Naive thymus-derived CD8-positive, alpha-beta T cell (primary cell): ENCODE data around the gene LBH. TPM values are rescaled to one million over a fixed set of nuclear protein-coding genes. Genes with fewer than 3 reads are reported as not detected.

Experiments used
- ATAC-seq, 2 donors: fragments of 150-1000 bp; cut with Tn5 transposase in 1 of 2; sonication (Bioruptor Pico), chemical (Tn5 transposase) in 1 of 2; 1 replicate in 1 of 2; 2 replicates in 1 of 2; pipeline ENCODE4 v1.10.0; 2021; ENCODE audit warnings: mild to moderate bottlenecking in 2 of 2, moderate library complexity in 2 of 2
- POLR2A ChIA-PET: fragments of 350-600 bp; sonication (Branson Sonifier 250); formaldehyde crosslinking; loops from one replicate; lab custom pipeline; 2021; ENCODE audit warnings: antibody characterized with exemption; lab: Charles Lee
- DNase-seq, 10 donors: peaks; one replicate each; pipeline versions ENCODE4 v3.0.0 to v3.0.0-alpha.2; 2020 to 2022
- H3K27ac Mint-ChIP-seq, 10 donors: one replicate each; pipeline ENCODE4 v1.8.0; 2020 to 2022; ENCODE audit warnings: mild to moderate bottlenecking in 10 of 10, mixed read lengths in 10 of 10, moderate library complexity in 4 of 10, inconsistent platforms in 1 of 10
- H3K27me3 Mint-ChIP-seq, 5 donors: one replicate each; pipeline ENCODE4 v1.8.0; 2021 to 2022; ENCODE audit warnings: mixed read lengths in 5 of 5
- H3K36me3 Mint-ChIP-seq, 3 donors: one replicate each; pipeline ENCODE4 v1.8.0; 2020 to 2022; ENCODE audit warnings: mixed read lengths in 3 of 3, mild to moderate bottlenecking in 2 of 3, inconsistent platforms in 1 of 3
- H3K4me1 Mint-ChIP-seq, 4 donors: one replicate each; pipeline ENCODE4 v1.8.0; 2021 to 2022; ENCODE audit warnings: mixed read lengths in 4 of 4
- H3K4me3 Mint-ChIP-seq, 10 donors: one replicate each; pipeline ENCODE4 v1.8.0; 2020 to 2022; ENCODE audit warnings: mild to moderate bottlenecking in 10 of 10, mixed read lengths in 10 of 10, moderate library complexity in 6 of 10, inconsistent platforms in 1 of 10
- H3K9me3 Mint-ChIP-seq, 9 donors: one replicate each; pipeline ENCODE4 v1.8.0; 2020 to 2022; ENCODE audit warnings: mixed read lengths in 9 of 9, mild to moderate bottlenecking in 3 of 9, inconsistent platforms in 1 of 9, moderate library complexity in 1 of 9
- polyA plus RNA-seq, 3 donors: library from polyadenylated mRNA; unstranded; fragments of 300-500 nt; fragmentation: Illumina TruSeq; gene quantifications; one replicate each; pipeline ENCODE4 v1.2.3, GENCODE V29; 2021
- total RNA-seq, 8 experiments: library from RNA in 2 of 8; stranded (reverse) in 2 of 8; gene quantifications; one replicate each; pipeline ENCODE4 v1.2.3 and lab custom pipeline; 2021 to 2026

LBH gene
- total and polyA plus RNA-seq, 5 experiments from 2014 or later, result 243 to 573 (median 356) TPM

DNA sequence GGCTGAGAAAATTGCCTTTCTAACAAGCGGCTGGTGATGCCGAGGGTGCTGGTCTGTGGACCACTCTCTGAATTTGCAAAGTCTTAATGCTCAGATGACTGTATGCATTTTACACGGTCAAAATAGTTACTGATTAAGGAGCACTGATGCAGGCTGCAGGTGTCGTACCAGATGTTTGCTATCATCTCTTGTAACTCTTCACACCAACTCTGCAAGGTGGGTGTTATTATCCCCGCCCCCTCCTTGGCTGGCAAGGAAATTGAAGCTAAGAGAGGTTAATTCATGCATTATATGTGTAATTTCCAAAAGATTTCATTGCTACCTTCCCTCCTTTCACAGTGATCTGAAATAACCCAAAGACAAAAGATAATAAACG lies 13.0 kb upstream of the LBH start:
- peaks cover 13 to 40% (median 30%) of the 10 kb centered on the region in 4 donors for H3K4me1 Mint-ChIP-seq
- H3K9me3 Mint-ChIP-seq, result no peaks in the 10 kb centered on the region
- H3K27ac Mint-ChIP-seq, result no peak overlapping the region
- POLR2A ChIA-PET, result interaction anchor here (1.0 to 11.1 kb wide), 2 partner anchors 9 to 14 kb away, joined by 4 to 93 read pairs; partner anchors contain the start of gene LBH
- no peak for ATAC-seq
- H3K36me3 Mint-ChIP-seq, result no peaks in the 10 kb centered on the region
- no peaks in the 10 kb centered on the region for H3K27me3 Mint-ChIP-seq
- DNase-seq, result no peak
- H3K4me3 Mint-ChIP-seq, result no peak overlapping the region

DNA sequence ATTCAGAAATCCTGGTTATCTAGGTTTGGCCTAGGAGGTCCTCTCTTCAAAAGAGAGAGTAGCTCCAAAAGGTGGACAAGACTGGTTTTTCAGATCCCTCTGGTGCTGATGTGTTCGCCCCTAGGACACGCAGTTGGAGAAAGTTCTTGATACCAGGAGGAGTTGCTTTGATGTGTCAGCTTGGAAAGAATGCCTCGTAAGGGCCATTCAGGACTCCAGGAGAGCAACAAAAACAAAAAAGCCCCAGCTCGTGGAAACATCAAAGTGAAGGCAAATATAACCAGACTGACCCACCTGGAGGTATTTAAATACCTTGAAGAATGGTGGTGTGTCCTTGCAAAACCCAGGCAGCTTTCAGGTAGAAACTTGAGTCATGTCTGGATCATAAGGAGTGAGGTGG lies 12.5 kb upstream of the LBH start:
- no peak for DNase-seq
- Mint-ChIP-seq H3K27ac (peak overlapping the region in 1 of 10 donors; percentile 56), H3K4me3 (no peak overlapping the region), H3K9me3 (no peaks in the 10 kb centered on the region), H3K27me3 (no peaks in the 10 kb centered on the region), H3K4me1 (peaks cover 15 to 45% (median 34%) of the 10 kb centered on the region in 4 donors), H3K36me3 (no peaks in the 10 kb centered on the region)
- POLR2A ChIA-PET, result interaction anchor here (1.0 to 11.1 kb wide), 2 partner anchors 10 to 13 kb away, joined by 4 to 93 read pairs; partner anchors contain the start of gene LBH
- no peak for ATAC-seq

DNA sequence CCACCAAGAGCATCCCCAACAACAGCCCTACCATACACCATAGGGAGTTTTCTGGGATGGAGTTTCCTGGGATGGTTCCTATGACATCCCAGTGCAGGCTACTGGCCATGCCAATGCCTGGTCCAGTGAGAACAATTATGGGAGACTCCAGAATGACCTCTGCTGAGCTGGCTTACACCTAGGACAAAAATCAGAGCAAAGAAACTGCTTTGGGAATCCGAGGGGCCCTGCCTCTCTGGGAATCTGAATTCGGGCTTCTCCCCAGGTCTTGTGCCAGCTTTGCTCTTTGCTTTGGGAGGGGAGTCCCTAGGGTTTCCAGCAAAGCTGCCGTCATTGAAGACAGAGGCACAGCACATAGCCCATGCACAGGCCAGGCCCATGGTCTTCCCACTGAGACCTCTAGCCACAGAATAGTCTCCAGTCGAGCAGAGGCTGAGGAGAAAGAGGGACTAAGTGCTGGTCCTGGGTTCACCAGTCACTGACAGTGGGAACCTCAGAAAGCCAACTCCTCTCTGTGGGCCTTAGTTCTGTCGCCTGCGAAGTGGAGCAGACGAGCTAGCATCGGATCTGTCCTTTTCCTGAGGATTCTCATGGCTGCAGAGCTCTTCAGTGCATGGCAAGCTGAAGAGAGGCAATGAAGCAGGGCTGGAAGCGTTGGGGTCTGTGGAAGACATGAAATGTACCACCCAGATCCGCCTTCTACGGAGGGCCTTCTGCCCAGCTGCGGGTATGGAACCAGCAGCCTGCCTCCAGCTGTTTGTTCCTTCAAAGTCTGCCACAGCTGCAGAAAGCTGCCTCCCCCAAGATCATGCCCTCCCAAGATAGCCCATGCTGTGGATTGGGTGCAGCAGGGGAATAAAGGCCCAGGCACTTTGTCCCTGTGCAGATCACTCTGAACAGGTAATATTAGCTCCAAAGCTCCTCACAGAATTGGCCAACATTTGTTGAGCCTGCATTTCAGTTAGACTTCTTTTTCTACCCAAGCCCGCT lies 11.2 kb upstream of the LBH start:
- no peak overlapping the region for H3K4me3 Mint-ChIP-seq
- no peak for ATAC-seq
- H3K9me3 Mint-ChIP-seq, result no peaks in the 10 kb centered on the region
- H3K4me1 Mint-ChIP-seq, result peaks cover 17 to 56% (median 43%) of the 10 kb centered on the region in 4 donors
- H3K27ac Mint-ChIP-seq, result peak overlapping the region in 4 of 10 donors; percentile 4 to 99 (median 20)
- POLR2A ChIA-PET, result interaction anchor here (0.6 to 11.1 kb wide), 3 partner anchors 11 to 41 kb away, joined by 4 to 93 read pairs (median 4); partner anchors contain the start of gene LBH
- H3K27me3 Mint-ChIP-seq, result no peaks in the 10 kb centered on the region
- DNase-seq, result no peak
- no peaks in the 10 kb centered on the region for H3K36me3 Mint-ChIP-seq

DNA sequence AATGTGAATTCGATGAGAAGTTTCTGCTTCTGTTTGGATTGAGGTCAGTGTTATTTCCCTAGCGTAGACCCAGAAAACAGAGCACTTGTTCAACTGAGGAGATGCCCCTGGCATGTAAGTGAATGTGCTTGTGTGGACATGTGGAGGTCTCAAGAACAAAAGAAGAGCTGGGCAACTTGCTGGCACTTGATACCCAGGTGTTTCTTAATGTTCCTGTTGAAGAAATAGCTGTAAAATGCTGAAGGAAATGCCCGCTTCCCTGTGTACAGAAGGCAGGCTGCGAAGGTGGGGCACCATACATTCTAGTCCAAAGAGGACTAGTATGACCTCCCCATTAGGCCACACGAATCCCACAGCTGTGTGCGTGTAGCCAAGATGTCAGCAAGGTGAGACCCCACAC lies 9.8 kb upstream of the LBH start:
- ATAC-seq, result no peak
- DNase-seq, result no peak
- no peaks in the 10 kb centered on the region for H3K9me3 Mint-ChIP-seq
- H3K27me3 Mint-ChIP-seq, result no peaks in the 10 kb centered on the region
- H3K36me3 Mint-ChIP-seq, result no peaks in the 10 kb centered on the region
- peak overlapping the region in 5 of 10 donors; percentile 6 to 100 (median 99) for H3K27ac Mint-ChIP-seq
- H3K4me1 Mint-ChIP-seq, result peaks cover 30 to 69% (median 57%) of the 10 kb centered on the region in 4 donors
- POLR2A ChIA-PET, result interaction anchor here (3.0 to 11.1 kb wide), 3 partner anchors 8 to 12 kb away, joined by 13 to 93 read pairs (median 24); partner anchors contain the start of gene LBH
- no peak overlapping the region for H3K4me3 Mint-ChIP-seq

DNA sequence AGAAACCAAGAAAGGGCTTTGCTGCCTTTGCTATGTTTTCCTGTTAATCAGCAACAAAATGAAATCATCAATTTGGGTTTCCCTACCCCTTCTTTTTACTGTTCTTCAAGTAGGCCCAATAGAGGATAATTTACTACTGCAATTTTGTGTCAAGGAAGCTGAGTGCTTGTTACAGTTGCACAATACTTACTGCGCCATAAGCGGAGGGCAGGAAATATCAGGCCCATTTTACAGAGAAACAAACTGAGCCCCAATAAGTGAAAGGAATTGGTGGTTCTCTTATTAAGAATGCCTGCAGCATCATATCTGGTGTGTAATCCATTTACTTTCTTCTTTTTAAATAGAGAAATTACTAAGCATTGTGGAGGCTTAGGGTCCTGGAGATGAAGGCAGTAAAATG lies 9.3 kb upstream of the LBH start:
- peak overlapping the region; percentile 66 to 100 (median 98) for H3K27ac Mint-ChIP-seq
- peaks cover 32 to 74% (median 62%) of the 10 kb centered on the region in 4 donors for H3K4me1 Mint-ChIP-seq
- ATAC-seq, result no peak
- POLR2A ChIA-PET, result interaction anchor here (3.0 to 11.1 kb wide), 3 partner anchors 8 to 13 kb away, joined by 13 to 93 read pairs (median 24); partner anchors contain the start of gene LBH
- no peaks in the 10 kb centered on the region for H3K36me3 Mint-ChIP-seq
- peak overlapping the region in 3 of 10 donors; percentile 26 to 99 (median 69) for H3K4me3 Mint-ChIP-seq
- DNase-seq, result no peak
- H3K9me3 Mint-ChIP-seq, result no peaks in the 10 kb centered on the region
- no peaks in the 10 kb centered on the region for H3K27me3 Mint-ChIP-seq

DNA sequence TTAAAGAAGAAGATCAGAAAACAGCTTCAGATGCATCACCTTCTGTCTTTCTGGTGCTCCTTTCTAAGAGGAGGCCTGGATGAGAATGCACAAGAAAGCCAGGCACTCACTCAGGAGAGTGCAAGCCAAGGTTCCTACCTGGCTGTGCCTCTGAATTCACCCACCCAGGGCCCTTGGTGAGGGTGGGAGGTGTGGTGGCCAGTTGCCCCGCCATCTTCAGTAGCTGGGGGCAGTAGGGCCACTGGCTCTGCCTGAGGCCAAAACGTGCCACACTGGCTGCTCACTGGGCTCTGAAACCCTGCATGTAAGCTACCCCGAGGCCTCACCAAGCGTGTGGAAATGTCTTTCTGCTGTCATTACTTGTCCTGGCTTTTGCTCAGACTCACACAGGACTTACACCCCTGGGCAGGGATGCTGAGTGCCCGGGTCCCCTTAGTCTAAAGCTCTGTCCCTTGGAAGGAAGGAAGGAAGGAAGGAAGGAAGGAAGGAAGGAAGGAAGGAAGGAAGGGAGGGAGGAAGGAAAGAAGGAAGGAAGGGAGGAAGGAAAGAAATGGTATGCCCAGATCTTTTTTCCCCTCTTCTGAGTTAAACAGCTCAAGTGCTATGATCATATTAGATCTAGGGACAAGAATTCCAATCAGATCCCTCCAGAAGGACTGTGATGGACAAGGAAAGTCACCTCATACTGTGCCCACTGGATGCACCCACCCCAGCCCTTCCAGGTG lies 8.5 kb upstream of the LBH start:
- no peaks in the 10 kb centered on the region for H3K36me3 Mint-ChIP-seq
- H3K27me3 Mint-ChIP-seq, result no peaks in the 10 kb centered on the region
- POLR2A ChIA-PET, result interaction anchor here (0.5 to 11.1 kb wide), 6 partner anchors 9 to 203 kb away, joined by 3 to 93 read pairs (median 8); partner anchors contain the start of gene LBH
- peak overlapping the region in 8 of 10 donors; percentile 24 to 99 (median 62) for H3K4me3 Mint-ChIP-seq
- peak overlapping the region; percentile 97 to 100 (median 99) for H3K27ac Mint-ChIP-seq
- H3K4me1 Mint-ChIP-seq, result peaks cover 37 to 74% (median 69%) of the 10 kb centered on the region in 4 donors
- ATAC-seq (no peak), DNase-seq (no peak)
- no peaks in the 10 kb centered on the region for H3K9me3 Mint-ChIP-seq

DNA sequence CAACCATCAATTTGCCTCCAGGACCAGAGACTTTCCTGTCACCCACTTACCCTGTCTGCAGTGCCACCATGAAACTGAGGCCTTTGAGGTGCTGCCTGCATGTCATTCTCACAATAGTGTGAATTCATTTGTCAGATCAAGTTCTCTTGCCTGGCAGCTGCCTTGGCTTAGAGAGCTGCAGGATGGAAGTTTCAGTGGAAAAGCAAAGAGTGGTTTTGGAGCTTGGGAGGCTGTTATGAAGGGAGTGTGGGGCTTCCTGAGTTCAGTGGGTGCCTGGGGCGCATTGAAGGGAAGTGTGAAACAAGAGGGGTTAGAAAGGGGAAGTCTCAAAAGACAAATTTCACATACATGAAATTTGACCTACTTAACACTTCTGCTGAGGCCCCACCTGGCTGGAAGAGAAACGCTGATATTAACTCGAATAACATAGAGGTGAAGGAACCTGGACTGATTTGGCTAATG lies 7.9 kb upstream of the LBH start:
- ATAC-seq (no peak), DNase-seq (peak in 2 of 10 donors; percentile 16 to 24)
- Mint-ChIP-seq H3K27me3 (no peaks in the 10 kb centered on the region), H3K36me3 (no peaks in the 10 kb centered on the region), H3K4me3 (peak overlapping the region; percentile 6 to 99 (median 92)), H3K9me3 (no peaks in the 10 kb centered on the region), H3K27ac (peak overlapping the region; percentile 97 to 100 (median 99)), H3K4me1 (peaks cover 38 to 77% (median 75%) of the 10 kb centered on the region in 4 donors)
- POLR2A ChIA-PET, result interaction anchor here (0.5 to 11.1 kb wide), 7 partner anchors 9 to 488 kb away, joined by 3 to 93 read pairs (median 3); partner anchors contain the start of gene LBH

DNA sequence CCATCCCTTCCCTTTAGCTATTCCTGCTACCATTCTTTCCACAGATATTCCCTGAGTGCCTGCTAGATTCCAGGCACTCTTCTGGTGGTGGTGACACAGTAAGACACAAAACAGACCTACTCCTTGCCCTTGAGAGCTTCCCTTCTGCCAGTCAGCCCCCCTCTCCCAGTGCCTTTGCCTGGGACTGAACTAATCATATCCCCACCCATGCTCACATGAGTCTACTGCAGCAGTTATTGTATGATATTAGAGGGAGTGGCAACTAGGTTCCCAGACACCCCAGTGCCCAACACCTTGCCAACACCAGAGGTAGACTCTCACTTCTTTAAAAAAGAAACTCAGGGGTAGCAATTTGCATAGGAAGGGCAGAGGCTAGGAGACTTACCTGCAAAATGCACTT lies 7.2 kb upstream of the LBH start:
- POLR2A ChIA-PET, result interaction anchor here (0.7 to 11.1 kb wide), 8 partner anchors 8 to 488 kb away, joined by 3 to 93 read pairs (median 8); partner anchors contain the start of gene LBH
- Mint-ChIP-seq H3K27ac (peak overlapping the region; percentile 97 to 100 (median 99)), H3K4me3 (peak overlapping the region; percentile 12 to 99 (median 92)), H3K36me3 (no peaks in the 10 kb centered on the region), H3K9me3 (no peaks in the 10 kb centered on the region), H3K4me1 (peaks cover 39 to 81% (median 76%) of the 10 kb centered on the region in 4 donors), H3K27me3 (no peaks in the 10 kb centered on the region)
- ATAC-seq, result no peak
- DNase-seq, result no peak

DNA sequence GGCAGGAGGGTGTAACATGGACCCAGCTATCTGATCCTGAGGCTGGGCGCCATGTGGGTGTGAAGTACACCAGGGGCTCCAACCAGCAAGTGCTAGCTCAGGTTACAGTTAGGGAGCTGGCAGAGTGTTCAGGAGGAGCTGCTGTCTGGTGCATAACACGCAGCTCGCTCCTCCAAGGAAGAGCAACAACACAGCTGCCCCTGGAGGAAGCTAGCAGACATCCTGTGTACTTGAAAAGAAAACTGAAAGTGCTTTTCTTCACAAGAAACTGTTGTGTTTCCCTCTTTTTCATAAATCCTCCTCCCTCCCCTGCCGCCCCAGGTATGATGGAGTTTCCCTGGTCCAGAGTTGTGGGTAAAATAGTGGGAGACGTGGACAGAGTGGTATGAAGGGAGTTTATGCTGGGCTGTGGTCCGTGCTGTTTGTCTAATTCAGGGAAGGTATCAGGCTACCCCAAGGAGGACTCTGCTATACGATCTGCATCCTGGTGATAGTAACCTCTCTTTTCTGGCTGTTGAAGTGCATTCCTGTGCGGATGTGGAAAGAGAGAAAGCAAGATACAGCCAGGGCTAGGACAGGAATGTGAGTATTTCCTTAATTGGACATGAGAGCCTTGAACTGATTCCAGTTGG lies 6.1 kb upstream of the LBH start:
- no peaks in the 10 kb centered on the region for H3K36me3 Mint-ChIP-seq
- peak overlapping the region; percentile 97 to 100 (median 99) for H3K27ac Mint-ChIP-seq
- peaks cover 41 to 87% (median 84%) of the 10 kb centered on the region in 4 donors for H3K4me1 Mint-ChIP-seq
- peak overlapping the region; percentile 89 to 99 (median 95) for H3K4me3 Mint-ChIP-seq
- H3K27me3 Mint-ChIP-seq, result no peaks in the 10 kb centered on the region
- peak; percentile 29 to 74 (median 40) for DNase-seq
- no peaks in the 10 kb centered on the region for H3K9me3 Mint-ChIP-seq
- ATAC-seq, result peak; percentile 78
- POLR2A ChIA-PET, result interaction anchor here (0.5 to 11.1 kb wide), 10 partner anchors 7 to 203 kb away, joined by 3 to 93 read pairs (median 4); partner anchors contain the start of gene LBH

DNA sequence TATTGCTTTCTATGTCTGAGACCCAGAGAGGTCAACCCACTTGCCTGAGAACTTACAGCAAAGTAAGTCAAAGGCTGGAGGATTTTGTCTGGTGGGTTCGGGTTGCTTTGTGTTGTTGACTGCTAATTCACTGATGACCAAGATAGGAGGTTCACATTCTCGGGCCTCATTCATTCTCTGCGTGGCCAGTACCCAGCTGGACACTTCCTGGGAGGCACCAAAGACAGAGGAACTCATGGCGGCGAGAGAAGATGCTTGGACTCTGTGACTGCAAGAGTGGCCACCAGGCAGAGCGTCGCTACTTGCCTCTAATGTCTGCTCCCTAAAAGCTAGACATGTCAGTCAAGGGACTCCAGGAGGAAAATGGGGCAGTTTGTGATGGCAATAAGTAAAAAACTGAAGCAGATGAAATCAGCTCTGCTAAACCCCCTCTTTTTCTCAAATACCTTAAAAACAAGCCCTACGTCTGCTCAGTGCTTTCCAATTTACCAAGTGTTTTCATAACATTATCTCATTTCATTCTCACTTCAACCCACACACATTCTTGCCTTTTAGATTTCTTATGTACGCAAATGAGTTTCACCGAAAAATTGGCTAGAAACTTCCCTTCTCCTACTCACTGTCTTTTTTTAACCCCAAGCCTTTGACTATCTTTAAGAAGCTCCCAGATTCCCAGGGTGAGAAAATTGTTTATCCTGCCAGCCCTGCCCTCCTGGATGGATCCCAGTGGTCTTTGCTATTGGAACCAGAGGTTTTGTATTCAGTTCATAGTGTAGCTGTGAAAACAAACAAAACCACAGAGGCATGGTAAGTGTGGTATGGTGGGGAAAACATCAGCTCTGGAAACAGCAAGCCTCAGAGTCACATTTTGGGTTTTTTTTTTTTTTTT lies 4.9 kb upstream of the LBH start:
- H3K4me1 Mint-ChIP-seq, result peaks cover 44 to 85% (median 81%) of the 10 kb centered on the region in 4 donors
- no peaks in the 10 kb centered on the region for H3K27me3 Mint-ChIP-seq
- DNase-seq (peak in 3 of 10 donors; percentile 62 to 64 (median 63)), ATAC-seq (peak in 1 of 2 donors; percentile 9)
- no peaks in the 10 kb centered on the region for H3K9me3 Mint-ChIP-seq
- H3K36me3 Mint-ChIP-seq, result no peaks in the 10 kb centered on the region
- POLR2A ChIA-PET, result interaction anchor here (0.6 to 15.8 kb wide), 14 partner anchors 6 to 471 kb away, joined by 3 to 323 read pairs (median 5); partner anchors contain the start of genes LBH and YPEL5
- peak overlapping the region; percentile 89 to 99 (median 95) for H3K4me3 Mint-ChIP-seq
- peak overlapping the region; percentile 97 to 100 (median 99) for H3K27ac Mint-ChIP-seq
